MM.1S (cell line): ENCODE data around the gene FAM156B.
"Not testable (repeated sequence)": the region's sequence is repeated elsewhere in the genome, so short reads cannot be mapped to it uniquely, and the experiment has no call there.

Experiments
- DNase-seq: peaks from one replicate; pipeline ENCODE4 v3.0.0-alpha.2; 2015
- H2AFZ ChIP-seq: fragments of 300-600 bp; sonication (generic); 2 replicates; pipeline ENCODE4 v1.6.0; 2016; ENCODE audit warnings: antibody characterized with exemption, low read length
- H3F3A ChIP-seq: fragments of 300-600 bp; sonication (generic); 2 replicates; pipeline ENCODE4 v1.6.1; 2016; ENCODE audit warnings: mild to moderate bottlenecking, antibody characterized with exemption, low read length, moderate library complexity, mixed read lengths; ENCODE audit not compliant: insufficient read depth
- H3K27ac ChIP-seq: fragments of 300-600 bp; sonication (generic); 2 replicates; pipeline ENCODE4 v1.5.1; 2016; ENCODE audit warnings: mild to moderate bottlenecking, low read length
- H3K27me3 ChIP-seq: fragments of 300-600 bp; sonication (generic); replicated peaks from 2 replicates; pipeline ENCODE4 v1.6.0; 2016; ENCODE audit warnings: low read length; ENCODE audit not compliant: insufficient read depth
- H3K36me3 ChIP-seq: fragments of 300-600 bp; sonication (generic); replicated peaks from 2 replicates; pipeline ENCODE4 v1.6.1; 2016; ENCODE audit warnings: mild to moderate bottlenecking, low read length, mixed read lengths; ENCODE audit not compliant: insufficient read depth
- H3K4me1 ChIP-seq: fragments of 300-600 bp; sonication (generic); 2 replicates; pipeline ENCODE4 v1.6.1; 2016; ENCODE audit warnings: low read length, mixed read lengths
- H3K4me2 ChIP-seq: fragments of 300-600 bp; sonication (generic); 2 replicates; pipeline ENCODE4 v1.6.0; 2016; ENCODE audit warnings: low read depth, low read length
- H3K4me3 ChIP-seq: fragments of 300-600 bp; sonication (generic); 2 replicates; pipeline ENCODE4 v1.5.1; 2016; ENCODE audit warnings: low read length, mixed read lengths
- H3K79me2 ChIP-seq: fragments of 300-600 bp; sonication (generic); 2 replicates; pipeline ENCODE4 v1.6.1; 2016; ENCODE audit warnings: mixed run types, low read length, mixed read lengths
- H3K9ac ChIP-seq: fragments of 300-600 bp; sonication (generic); 2 replicates; pipeline ENCODE4 v1.6.1; 2016; ENCODE audit warnings: low read length, mixed read lengths
- H3K9me2 ChIP-seq: fragments of 300-600 bp; sonication (generic); replicated peaks from 2 replicates; pipeline ENCODE4 v1.6.1; 2016; ENCODE audit warnings: mild to moderate bottlenecking, low read length, mixed read lengths; ENCODE audit not compliant: insufficient read depth
- H3K9me3 ChIP-seq: fragments of 300-600 bp; sonication (generic); replicated peaks from 2 replicates; pipeline ENCODE4 v1.6.1; 2016; ENCODE audit warnings: mild to moderate bottlenecking, low read length, mixed read lengths; ENCODE audit not compliant: insufficient read depth
- H4K20me1 ChIP-seq: fragments of 300-600 bp; sonication (generic); 2 replicates; pipeline ENCODE4 v1.6.1; 2016; ENCODE audit warnings: mild to moderate bottlenecking, low read length, moderate library complexity, mixed read lengths; ENCODE audit not compliant: insufficient read depth
- EZH2 ChIP-seq: fragments of 300-600 bp; sonication (generic); optimal IDR thresholded peaks from 2 replicates; pipeline ENCODE3; 2017; ENCODE audit warnings: low read depth, mild to moderate bottlenecking, antibody characterized with exemption, low read length, mixed read lengths
- EZH2phosphoT487 ChIP-seq: fragments of 300-600 bp; sonication (generic); IDR thresholded peaks from 2 replicates; pipeline ENCODE4 v1.6.1; 2018; ENCODE audit warnings: antibody characterized with exemption, low read length
- TF ChIP-seq, protein P1 (sequence below): fragments of 300-600 bp; sonication (generic); IDR thresholded peaks from 2 replicates; pipeline ENCODE4 v1.5.1; 2016; ENCODE audit warnings: antibody characterized with exemption, low read length, mixed read lengths

The FAM156B gene, protein sequence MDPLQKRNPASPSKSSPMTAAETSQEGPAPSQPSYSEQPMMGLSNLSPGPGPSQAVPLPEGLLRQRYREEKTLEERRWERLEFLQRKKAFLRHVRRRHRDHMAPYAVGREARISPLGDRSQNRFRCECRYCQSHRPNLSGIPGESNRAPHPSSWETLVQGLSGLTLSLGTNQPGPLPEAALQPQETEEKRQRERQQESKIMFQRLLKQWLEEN

DNA sequence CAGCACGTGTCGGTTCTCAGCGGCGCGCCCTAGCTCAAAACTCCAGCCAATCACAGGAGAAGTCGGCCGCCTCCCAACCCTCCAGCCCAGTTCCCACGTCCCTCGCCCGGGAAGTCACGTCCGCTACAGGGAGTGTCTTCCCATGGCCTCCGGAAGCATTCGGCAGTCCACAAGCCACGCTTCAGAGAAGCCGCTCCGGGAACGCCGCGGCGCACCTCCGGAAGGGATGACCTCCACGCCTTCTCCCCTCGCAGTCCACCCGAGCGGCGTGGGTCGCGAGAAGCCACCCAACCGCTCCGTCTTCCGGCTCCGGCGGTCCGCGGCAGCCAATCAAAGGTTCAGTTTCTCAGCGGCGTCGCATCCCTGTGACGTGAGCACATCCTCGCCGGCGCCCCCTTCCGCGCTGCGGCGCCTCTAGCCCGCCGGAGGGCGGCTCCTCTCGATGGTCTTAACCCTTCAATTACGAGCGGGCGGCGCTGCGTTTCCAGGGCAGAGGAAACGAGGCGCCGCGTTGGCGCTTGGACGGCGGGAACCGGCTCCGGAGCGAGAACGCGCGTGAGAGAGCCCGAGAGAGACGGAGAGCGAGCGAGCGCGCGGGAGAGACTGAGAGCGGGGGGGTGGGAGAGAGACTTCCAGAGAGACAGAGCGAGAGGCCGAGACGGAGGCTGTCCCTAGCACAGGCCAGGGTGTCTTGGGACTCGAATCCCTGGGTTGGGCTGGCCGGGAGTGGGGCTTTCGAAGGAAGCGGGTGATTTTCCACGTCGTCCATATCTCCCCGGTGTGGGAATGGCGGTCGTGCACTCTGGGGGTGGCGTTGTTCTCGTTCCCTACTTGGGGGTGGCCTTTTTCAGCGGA, at the start of gene FAM156B:
TSS of gene FAM156B (plus strand) at position 476 of the 855 bp plus-strand sequence. CDS start 9,896 bp downstream, outside the sequence.
- DNase-seq, H3K9ac ChIP-seq, H4K20me1 ChIP-seq, H3K79me2 ChIP-seq, H3F3A ChIP-seq, H3K4me2 ChIP-seq, H3K9me2 ChIP-seq, H2AFZ ChIP-seq, H3K27me3 ChIP-seq, H3K36me3 ChIP-seq, H3K9me3 ChIP-seq, H3K4me1 ChIP-seq, H3K4me3 ChIP-seq, H3K27ac ChIP-seq: not testable (repeated sequence)

DNA sequence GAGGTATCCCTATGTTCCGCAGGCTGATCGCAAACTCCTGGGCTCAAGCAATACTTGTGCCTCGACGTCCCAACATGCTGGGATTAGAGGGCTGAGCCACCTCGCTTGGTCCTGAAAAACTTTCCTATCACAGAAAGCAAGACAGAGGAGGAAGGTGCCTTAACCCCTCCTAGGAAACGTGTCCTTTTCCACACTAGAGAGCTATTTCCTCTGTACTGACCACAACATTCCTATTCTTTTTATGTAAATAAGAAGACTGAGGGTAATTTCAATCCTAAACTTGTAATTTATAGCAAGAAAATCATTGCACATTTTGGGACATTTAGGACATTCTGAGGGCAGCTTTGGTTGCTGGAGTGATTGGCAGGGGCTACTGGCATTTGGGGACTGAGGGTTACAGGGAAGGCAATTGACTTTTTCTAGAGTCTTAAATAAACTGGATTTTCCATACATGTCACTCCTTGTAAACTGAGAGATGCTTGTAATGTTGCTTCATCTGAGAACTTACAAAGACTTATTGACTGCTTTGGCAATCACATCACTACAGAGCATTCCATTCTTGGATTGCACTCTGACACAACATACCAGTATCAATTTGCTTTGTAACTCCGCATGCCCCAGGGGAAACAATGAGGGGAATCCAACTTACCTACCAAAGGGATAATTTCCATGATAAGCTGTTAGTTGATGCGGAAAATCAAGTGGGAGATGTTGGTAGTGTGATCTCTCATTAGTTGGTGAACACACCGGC, 44.8 kb upstream of the FAM156B start:
- Histone ChIP-seq H4K20me1 (no peaks in the 10 kb centered on the region), H3K27me3 (no peaks in the 10 kb centered on the region), H3K9me3 (no peaks in the 10 kb centered on the region), H3K27ac (no peak overlapping the region), H3F3A (no peaks in the 10 kb centered on the region), H3K9me2 (no peaks in the 10 kb centered on the region), H3K9ac (no peak overlapping the region), H2AFZ (no peak overlapping the region), H3K79me2 (no peaks in the 10 kb centered on the region), H3K4me1 (no peaks in the 10 kb centered on the region), H3K4me2 (no peak overlapping the region), H3K36me3 (no peaks in the 10 kb centered on the region), H3K4me3 (no peak overlapping the region)
- TF ChIP-seq EZH2: no peak
- TF ChIP-seq EZH2phosphoT487: no peak
- TF ChIP-seq, protein P1, sequence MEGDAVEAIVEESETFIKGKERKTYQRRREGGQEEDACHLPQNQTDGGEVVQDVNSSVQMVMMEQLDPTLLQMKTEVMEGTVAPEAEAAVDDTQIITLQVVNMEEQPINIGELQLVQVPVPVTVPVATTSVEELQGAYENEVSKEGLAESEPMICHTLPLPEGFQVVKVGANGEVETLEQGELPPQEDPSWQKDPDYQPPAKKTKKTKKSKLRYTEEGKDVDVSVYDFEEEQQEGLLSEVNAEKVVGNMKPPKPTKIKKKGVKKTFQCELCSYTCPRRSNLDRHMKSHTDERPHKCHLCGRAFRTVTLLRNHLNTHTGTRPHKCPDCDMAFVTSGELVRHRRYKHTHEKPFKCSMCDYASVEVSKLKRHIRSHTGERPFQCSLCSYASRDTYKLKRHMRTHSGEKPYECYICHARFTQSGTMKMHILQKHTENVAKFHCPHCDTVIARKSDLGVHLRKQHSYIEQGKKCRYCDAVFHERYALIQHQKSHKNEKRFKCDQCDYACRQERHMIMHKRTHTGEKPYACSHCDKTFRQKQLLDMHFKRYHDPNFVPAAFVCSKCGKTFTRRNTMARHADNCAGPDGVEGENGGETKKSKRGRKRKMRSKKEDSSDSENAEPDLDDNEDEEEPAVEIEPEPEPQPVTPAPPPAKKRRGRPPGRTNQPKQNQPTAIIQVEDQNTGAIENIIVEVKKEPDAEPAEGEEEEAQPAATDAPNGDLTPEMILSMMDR: no peak
- no peak for DNase-seq

DNA sequence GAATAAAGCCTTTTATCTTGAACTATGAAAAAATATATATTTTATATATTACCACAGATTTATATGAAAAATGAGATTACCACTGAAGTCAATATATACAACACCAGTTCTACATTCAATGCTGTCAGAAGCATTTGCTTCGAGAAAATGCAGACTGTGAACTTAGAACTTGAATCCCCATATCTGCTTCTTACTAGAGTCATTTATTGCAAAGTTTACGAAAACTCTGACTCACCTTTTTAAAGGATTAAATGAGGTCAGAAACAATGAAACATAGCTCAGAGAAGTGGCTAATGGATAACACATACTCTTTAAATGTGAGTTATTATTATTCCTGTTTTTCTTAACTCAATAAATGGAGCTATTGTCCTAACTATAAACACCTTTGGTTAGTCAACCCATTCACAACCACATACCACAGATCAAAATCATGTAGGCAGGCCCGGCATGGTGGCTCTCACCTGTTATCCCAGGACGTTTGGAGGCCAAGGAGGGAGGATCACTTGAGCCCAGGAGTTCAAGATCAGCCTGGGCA, 40.1 kb upstream of the FAM156B start:
- not testable (repeated sequence) for H3K9ac ChIP-seq, H4K20me1 ChIP-seq, H3F3A ChIP-seq, H3K27me3 ChIP-seq, H3K36me3 ChIP-seq, H3K79me2 ChIP-seq, H3K4me2 ChIP-seq, H3K9me2 ChIP-seq, H3K27ac ChIP-seq, DNase-seq, H3K4me1 ChIP-seq, H3K4me3 ChIP-seq, H2AFZ ChIP-seq, H3K9me3 ChIP-seq

DNA sequence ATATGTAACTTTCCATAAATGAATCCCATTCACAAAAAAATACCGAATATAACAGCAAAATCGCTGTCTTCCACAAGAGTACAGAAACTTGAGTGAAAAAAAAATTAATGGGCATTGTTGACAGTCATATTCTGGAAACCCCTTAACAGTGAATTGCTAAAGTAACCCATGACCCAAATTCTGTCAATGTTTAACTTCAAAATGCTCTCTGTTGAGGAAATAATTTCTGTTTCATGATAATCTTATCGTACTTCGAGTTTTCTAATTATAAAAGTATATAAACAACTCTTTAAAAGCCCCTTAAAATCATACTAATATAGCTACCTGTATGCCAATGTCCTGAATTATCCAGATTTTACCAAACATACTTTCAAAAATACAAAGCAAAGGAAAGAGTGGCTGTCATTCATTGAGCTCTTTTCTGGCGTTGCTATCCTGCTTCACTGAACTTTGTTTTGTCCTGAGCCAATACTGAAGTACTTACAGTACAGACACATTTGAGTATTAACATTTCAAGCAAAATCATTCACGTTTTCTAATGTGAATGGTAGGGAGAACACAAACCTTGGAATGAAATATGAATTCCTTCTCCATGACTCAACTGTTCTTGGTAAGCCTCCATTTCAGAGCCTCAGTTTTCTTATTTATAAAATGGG, 31.7 kb upstream of the FAM156B start:
- no peaks in the 10 kb centered on the region for H3K9me2 ChIP-seq
- H3F3A ChIP-seq: no peaks in the 10 kb centered on the region
- DNase-seq: no peak
- no peak overlapping the region for H2AFZ ChIP-seq
- H3K9ac ChIP-seq: no peak overlapping the region
- no peaks in the 10 kb centered on the region for H3K27me3 ChIP-seq
- no peaks in the 10 kb centered on the region for H3K4me1 ChIP-seq
- H3K9me3 ChIP-seq: no peaks in the 10 kb centered on the region
- H3K4me2 ChIP-seq: no peak overlapping the region
- H3K79me2 ChIP-seq: no peaks in the 10 kb centered on the region
- H3K36me3 ChIP-seq: no peaks in the 10 kb centered on the region
- TF ChIP-seq EZH2: no peak
- TF ChIP-seq EZH2phosphoT487: no peak
- TF ChIP-seq, protein P1: no peak
- no peak overlapping the region for H3K27ac ChIP-seq
- no peaks in the 10 kb centered on the region for H4K20me1 ChIP-seq
- H3K4me3 ChIP-seq: no peak overlapping the region
